Ishikawa (cell line): ENCODE results near the gene CARD8.

Source experiments
- EGR1 ChIP-seq: IDR thresholded peaks from 2 replicates; pipeline ENCODE4 v1.6.1; 2012
- TF ChIP-seq, protein P1 (sequence below): IDR thresholded peaks from 2 replicates; pipeline ENCODE4 v1.6.1; 2012; ENCODE audit warnings: low read depth, mild to moderate bottlenecking

DNA sequence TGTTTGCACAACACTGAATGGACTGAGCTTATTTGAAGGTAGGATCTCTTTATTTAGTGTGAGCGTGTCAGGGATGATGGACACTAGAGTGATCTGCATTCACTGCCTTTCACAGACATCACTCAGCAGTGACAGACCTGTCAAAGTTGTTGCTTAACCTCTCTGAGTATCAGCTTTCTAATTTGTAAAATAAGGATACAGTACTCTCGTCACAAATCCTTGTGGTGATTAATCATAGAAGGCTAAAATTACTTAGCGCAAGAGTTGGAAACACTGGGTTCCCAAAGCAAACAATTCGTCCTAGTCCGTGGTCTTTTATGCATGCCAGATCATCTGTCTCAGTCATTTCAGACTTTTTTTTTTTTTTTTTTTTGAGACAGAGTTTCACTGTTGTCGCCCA lies 16.6 kb downstream of the CARD8 start:
- TF ChIP-seq, protein P1, sequence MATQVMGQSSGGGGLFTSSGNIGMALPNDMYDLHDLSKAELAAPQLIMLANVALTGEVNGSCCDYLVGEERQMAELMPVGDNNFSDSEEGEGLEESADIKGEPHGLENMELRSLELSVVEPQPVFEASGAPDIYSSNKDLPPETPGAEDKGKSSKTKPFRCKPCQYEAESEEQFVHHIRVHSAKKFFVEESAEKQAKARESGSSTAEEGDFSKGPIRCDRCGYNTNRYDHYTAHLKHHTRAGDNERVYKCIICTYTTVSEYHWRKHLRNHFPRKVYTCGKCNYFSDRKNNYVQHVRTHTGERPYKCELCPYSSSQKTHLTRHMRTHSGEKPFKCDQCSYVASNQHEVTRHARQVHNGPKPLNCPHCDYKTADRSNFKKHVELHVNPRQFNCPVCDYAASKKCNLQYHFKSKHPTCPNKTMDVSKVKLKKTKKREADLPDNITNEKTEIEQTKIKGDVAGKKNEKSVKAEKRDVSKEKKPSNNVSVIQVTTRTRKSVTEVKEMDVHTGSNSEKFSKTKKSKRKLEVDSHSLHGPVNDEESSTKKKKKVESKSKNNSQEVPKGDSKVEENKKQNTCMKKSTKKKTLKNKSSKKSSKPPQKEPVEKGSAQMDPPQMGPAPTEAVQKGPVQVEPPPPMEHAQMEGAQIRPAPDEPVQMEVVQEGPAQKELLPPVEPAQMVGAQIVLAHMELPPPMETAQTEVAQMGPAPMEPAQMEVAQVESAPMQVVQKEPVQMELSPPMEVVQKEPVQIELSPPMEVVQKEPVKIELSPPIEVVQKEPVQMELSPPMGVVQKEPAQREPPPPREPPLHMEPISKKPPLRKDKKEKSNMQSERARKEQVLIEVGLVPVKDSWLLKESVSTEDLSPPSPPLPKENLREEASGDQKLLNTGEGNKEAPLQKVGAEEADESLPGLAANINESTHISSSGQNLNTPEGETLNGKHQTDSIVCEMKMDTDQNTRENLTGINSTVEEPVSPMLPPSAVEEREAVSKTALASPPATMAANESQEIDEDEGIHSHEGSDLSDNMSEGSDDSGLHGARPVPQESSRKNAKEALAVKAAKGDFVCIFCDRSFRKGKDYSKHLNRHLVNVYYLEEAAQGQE, result no peak
- TF ChIP-seq EGR1, result no peak
